HG03439 (cell line): Measurements from ENCODE around the gene SHISA6.
"Not testable (repeated sequence)": the region's sequence is repeated elsewhere in the genome, so short reads cannot be mapped to it uniquely, and the experiment has no call there.

ENCODE experiments used
- ATAC-seq: cut with Tn5 transposase; IDR thresholded peaks from one replicate; pipeline ENCODE4 v1.9.1; 2021; ENCODE audit warnings: mild to moderate bottlenecking, moderate library complexity; ENCODE audit not compliant: unreplicated experiment

SHISA6 gene

DNA sequence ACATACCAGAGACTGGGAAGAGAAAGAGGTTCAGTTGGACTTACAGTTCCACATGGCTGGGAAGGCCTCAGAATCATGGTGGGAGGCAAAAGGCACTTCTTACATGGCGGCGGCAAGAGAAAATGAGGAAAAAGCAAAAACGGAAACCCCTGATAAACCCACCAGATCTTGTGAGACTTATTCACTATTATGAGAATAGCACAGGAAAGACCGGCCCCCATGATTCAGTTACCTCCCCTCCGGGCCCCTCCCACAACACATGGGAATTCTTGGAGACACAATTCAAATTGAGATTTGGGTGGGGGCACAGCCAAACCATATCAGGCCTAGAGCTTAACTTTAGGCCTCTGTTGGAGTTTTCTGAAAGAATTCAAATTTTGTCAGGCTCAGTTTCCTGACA, 60.9 kb downstream of the SHISA6 start:
- ATAC-seq: not testable (repeated sequence)

DNA sequence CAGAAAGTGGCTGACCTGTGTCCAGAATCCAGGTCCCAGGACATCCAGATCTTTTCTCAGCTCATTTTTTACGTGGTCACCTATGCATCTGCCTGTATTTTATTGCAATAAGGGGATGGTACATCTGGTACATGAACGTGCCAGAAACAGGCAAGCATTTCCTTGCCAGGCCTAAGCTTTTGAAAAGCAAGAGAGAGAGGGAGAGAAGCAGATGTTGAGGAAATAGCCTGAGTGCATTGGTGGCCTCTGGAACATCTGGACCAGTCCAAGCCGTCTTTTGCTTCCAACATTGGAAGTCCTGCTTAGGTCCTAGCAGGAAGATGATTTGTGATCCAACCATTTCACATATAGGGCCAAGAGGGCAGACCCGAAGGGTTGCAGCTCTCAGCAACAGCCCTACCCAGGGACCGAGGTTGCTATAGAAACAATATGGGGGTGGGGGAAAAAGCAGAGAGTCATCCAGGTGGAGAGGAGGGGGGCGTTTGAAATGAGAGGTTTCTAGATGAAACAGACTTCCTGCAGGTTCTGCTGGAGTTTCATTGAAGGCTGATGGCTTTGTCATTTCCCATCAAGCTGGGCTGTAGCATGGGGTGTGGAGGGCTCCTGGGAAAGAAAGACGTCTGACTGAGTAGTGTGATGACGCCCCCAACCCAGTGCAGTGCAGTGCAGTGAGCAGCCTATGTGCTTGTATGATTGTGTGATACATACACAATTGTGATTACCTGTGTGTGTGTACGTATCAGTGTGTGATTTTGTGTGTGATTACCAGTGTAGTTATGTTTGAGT, 61.6 kb downstream of the SHISA6 start:
- no peak for ATAC-seq

GRCh38 chr17:11303773-11304394, 62.9 kb downstream of the SHISA6 start:
- no peak for ATAC-seq

GRCh38 chr17:11304568-11304967, 63.6 kb downstream of the SHISA6 start:
- ATAC-seq: no peak

DNA sequence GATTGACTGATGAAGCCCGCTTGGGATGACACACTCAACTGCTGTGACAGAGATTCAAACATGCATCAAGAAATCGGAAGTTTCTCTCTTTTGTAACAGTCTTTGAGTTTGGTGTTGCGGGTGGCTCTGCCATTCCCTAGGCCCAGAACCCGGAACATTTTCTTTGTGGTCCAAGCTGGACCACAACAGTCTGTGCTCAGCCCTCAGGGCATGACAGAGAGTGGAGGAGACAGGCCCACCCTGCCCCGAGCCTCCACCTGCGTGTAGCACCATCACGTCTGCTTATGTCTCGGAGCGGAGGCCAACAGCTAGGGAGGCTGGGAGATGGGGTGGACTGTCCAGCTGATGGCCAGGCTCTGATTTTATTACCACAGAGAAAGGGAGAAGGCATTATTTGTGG, 64.5 kb downstream of the SHISA6 start:
- ATAC-seq: no peak

DNA sequence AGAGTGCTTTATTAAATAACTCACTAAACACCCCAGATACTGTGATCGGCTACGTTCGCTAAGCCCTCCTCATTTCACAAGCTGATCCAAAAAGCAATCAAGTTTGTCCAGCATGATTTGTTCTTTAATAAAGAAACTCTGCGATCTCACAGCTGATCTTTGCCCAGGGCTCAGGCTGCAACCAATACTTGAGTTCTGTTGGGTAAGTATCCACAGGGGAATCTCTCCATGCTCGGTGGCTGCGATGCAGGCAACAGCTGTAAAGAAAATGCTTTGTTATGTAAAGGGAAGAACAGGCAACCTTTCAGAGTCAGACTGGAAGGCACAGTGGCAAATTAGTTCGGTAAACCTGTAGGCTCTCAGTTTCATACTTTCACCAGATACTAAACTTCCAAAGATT, 67.5 kb downstream of the SHISA6 start:
- ATAC-seq: no peak

GRCh38 chr17:11309033-11309432, 68.0 kb downstream of the SHISA6 start:
- no peak for ATAC-seq

DNA sequence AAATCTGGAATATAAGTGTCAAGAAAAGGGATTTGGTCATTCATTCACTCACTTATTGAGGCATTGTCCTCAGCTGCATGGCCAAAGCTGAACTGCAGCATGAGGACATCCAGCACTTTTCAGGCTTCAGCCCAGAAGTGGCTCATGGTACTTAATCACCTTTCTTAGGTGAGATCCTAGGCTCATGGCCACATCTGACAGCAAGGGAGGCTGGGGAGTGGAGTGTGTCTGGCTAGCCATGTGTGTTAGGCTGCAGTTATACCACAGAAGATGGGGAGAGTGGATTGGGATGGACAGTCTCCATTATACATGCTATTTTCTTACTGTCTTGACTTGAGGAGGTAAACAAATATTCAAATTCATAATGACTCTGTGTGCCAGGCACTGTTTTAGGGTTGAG, 68.8 kb downstream of the SHISA6 start:
- no peak for ATAC-seq

DNA sequence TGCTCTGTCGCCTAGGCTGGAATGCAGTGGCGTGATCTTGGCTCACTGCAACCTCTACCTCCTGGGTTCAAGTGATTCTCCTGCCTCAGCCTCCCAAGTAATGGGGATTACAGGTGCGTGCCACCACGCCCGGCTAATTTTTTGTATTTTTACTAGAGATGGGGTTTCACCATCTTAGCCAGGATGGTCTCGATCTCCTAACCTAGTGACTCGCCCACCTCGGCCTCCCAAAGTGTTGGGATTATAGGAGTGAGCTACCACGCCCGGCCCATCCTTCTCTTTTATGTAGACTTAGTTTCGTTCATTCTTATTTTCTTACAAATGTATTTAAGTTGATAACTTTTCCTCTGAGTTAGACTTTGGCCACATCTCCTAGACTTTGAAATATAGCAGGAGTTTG, 75.4 kb downstream of the SHISA6 start:
- not testable (repeated sequence) for ATAC-seq

DNA sequence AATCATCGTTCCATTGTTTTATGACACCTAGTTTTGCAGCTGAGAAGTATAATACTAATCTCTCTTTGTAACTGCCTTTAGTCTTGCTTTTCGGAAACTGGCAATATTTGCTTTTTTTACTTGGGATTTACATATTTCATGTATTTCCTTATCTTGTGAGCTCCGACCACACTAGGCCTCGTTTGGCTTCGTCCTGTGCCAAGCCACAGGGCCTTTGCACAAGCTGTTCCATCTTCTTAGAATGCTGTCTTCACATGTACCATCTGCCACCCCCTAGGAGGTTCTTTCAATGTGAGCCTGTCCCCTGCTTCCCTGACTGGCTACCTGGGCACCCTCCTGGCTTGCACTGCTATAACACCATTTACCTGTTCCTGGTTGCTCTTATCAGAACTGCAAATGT, 77.2 kb downstream of the SHISA6 start:
- no peak for ATAC-seq

DNA sequence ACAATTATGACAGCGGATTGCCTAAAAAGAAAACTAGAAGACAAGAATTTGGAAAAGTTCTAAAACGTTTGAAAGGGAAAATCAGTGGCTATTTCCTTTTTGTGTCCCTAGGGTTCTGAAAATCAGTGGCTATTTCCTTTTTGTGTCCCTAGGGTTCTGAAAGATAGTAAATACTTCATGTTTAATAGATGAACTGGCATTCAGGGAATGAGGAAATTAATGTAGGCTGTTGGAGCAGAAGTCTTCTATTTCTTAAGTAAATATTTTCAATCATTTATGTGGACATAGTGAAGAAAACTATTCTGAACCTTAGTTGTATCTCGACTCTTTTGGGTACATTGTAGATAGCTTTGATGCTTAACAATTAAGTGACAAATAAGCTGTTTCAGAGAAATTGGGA, 78.9 kb downstream of the SHISA6 start:
- ATAC-seq: no peak

DNA sequence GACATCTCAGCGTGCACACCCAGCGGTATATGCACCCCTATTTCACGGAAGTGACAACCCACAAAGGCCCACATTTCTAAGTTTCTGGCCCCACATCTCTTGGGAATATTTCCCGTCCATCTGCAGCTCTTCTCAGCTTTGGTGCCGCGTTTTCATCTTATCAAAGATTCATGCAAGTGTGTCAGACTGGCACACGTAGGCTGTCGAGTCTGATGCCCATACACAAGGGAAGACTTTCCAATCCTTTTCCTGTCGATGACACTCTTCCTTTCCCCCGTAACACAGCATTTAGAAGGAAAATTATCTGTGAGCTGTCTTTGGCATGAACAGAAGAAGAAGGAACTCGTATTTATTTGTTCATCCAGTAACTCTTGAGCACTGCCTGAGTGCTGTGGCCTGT, 83.0 kb downstream of the SHISA6 start:
- no peak for ATAC-seq

DNA sequence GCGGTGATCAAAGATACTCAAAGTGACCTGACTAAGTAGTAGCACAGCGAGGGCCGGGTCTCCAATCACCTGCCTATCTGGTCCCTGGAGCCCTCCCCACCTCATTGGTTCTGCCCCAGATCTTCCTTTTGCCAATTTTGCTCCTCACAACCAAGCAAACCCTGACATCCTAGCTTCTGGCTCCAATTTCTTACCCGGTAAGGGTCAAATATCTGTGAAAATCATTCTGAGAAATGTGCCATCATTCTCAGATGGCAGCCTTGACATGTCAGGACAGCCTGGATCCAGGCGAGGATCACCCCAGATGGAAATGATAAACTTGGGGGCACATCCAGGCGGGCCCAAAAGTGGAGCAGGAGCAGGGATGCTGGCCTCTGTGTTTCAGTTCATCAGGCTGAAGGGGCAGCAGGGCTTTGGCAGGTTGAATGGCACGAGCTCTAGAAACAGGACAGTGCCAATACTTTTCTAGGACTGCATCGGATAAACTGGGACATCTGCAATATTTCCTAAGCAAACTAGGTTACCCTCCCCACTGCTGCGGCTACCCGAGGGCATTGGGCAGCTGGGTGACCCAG, 83.9 kb downstream of the SHISA6 start:
- no peak for ATAC-seq

DNA sequence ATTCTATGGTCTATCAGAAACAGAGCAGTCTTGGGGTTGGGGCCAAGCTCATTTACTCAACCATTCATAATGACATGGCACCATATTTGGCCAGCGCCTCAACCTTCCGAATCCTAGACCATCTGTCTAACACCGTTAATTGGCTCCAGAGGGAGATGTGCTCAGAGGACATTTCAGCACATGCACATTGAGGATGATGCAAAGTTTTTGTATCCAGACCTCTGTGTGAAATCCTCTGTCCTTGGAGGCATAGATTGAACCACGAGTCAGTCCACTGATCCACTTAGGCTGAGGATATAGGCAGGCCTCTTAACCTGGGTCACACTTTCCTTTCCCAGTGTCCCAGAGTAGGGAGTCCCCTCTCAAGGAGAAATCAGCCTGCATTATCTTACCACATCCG, 85.5 kb downstream of the SHISA6 start:
- ATAC-seq: no peak

DNA sequence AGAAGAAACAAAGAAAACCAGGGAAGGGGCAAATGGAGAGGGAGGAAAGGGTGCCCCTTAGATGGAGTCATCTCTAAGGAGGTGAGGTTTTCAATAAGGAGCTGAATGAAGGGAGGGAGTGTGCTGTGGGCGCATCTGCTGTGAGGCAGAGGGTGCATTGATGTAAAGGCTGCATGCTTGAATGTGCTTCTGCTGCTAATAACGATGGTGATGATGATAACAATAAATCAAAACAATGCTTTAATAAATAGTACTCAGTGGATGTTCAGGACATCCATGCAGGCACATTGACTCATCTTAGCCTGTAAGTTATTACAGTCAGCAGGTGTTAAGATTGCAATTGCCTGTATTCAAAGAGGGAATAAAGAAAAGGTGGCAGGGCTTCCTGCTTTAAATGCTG, 87.8 kb downstream of the SHISA6 start:
- no peak for ATAC-seq

GRCh38 chr17:11330006-11330405, 89.0 kb downstream of the SHISA6 start:
- ATAC-seq: no peak

DNA sequence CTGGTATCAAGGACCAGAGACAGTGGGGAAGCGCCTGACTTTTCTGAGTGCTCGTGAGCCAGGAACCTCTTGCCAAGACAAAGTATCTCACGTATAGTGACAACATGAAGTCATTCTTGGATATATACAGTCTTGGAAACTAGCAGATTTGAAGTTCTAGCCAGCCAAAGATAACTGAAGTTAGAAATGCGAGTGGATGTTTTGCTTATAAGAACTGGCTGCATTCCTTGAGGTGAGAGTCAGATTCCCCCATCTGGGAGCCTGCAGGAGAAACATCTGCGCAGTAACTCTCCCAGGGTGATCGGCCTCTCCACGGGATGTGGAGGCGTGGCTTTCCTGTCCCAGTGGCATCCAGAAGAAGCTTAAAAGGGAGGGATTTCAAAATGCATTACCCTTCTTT, 89.8 kb downstream of the SHISA6 start:
- no peak for ATAC-seq

- ATAC-seq: no peak
Measured at GRCh38 chr17:11331547-11332513, 90.8 kb downstream of the SHISA6 start.

- no peak for ATAC-seq
Measured at GRCh38 chr17:11332706-11333105, 91.7 kb downstream of the SHISA6 start.

DNA sequence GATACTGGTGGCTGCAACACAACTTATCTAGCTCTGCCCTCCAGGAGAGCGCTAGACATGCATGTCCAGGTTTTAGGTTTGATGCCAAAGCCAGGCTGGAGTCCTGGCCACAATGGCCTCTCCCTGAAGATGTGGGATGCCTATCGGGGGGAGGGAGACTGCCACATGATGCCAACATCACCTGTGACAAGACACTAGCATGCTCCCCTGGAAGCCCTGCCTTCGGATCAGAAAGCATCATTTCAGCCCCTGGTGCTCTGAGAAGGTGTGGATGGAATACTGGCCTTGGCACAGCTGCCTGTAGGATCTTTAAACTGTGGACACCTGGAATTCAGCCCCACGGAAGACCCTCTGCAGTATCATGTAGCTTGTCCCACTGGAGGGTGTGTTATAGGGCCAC, 93.5 kb downstream of the SHISA6 start:
- ATAC-seq: no peak

- no peak for ATAC-seq
Measured at GRCh38 chr17:11336290-11336689, 95.3 kb downstream of the SHISA6 start.
